ENCODE measurements around the gene WFIKKN1.

The WFIKKN1 gene

GRCh38 chr16:681746-682427 lies 51.1 kb downstream of the WFIKKN1 start (continued):
- TF ChIP-seq CREB5 (CRISPR knock-in tag; IDR thresholded peaks at IDR 0.05; ENCODE audit: low read depth): no peak
- no peak for TF ChIP-seq ZC3H10 (CRISPR knock-in tag; IDR thresholded peaks at IDR 0.05)
- TF ChIP-seq GLIS3 (CRISPR knock-in tag; IDR thresholded peaks at IDR 0.05): no peak
- no peak for TF ChIP-seq ZNF565 (CRISPR knock-in tag; conservative IDR thresholded peaks at IDR 0.05; ENCODE audit: low read depth)
- no peak for TF ChIP-seq ZNF70 (CRISPR knock-in tag; IDR thresholded peaks at IDR 0.05)
- no peak for TF ChIP-seq OSR1 (CRISPR knock-in tag; IDR thresholded peaks at IDR 0.05)

DNA sequence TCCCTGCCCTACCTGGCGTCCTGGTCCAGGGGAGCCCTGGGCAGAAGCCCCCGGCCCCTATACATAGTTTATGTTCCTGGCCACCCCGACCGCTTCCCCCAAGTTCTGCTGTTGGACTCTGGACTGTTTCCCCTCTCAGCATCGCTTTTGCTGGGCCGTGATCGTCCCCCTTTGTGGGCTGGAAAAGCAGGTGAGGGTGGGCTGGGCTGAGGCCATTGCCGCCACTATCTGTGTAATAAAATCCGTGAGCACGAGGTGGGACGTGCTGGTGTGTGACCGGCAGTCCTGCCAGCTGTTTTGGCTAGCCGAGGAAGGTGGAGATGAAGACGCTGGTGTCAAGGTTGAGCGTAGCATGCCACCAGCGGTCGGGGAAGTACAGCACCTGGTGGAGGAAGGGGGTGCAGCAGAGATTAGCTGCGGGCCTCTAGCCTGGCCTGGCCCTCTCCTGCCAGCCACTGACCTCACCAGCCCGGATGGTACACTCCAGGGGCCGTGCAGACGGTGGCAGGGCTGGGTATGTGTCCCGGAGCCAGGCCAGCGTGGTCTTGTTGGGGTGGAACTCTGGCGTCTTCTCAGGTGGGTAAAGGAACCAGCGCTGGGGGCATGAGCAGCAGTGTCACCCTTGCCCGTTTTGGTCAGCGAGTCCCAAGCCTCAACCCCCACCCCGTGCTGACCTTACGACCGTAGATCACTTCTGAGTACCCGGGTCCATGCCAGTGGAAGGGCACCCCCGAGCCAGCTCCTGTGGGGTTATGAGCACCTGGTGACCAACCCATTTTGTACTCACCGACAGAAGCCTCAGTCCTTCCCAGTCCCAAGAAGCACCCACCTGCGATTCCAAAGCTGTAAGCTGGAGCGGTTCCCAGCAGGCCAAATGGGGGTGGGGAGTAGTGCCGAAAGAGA lies 52.0 kb downstream of the WFIKKN1 start:
- ATAC-seq: no peak
- no peak for TF ChIP-seq ISL1 (CRISPR knock-in tag; IDR thresholded peaks at IDR 0.05)
- no peak for TF ChIP-seq ZC3H10 (CRISPR knock-in tag; IDR thresholded peaks at IDR 0.05)
- no peak for TF ChIP-seq OSR1 (CRISPR knock-in tag; IDR thresholded peaks at IDR 0.05)
- no peak for TF ChIP-seq GLIS3 (CRISPR knock-in tag; IDR thresholded peaks at IDR 0.05)
- TF ChIP-seq BACH2 (CRISPR knock-in tag; IDR thresholded peaks at IDR 0.05; ENCODE audit: borderline replicate concordance): no peak
- TF ChIP-seq CREB5 (CRISPR knock-in tag; IDR thresholded peaks at IDR 0.05; ENCODE audit: low read depth): no peak
- no peak for TF ChIP-seq CSDC2 (CRISPR knock-in tag; IDR thresholded peaks at IDR 0.05)
- TF ChIP-seq ARNTL (CRISPR knock-in tag; IDR thresholded peaks at IDR 0.05; ENCODE audit: borderline replicate concordance, low read depth): no peak
- TF ChIP-seq ESRRG (CRISPR knock-in tag; IDR thresholded peaks at IDR 0.05): no peak
- no peak for TF ChIP-seq RARB (CRISPR knock-in tag; IDR thresholded peaks at IDR 0.05)
- no peak for TF ChIP-seq PPARA (CRISPR knock-in tag; IDR thresholded peaks at IDR 0.05; ENCODE audit: borderline replicate concordance)
- TF ChIP-seq, protein P1, sequence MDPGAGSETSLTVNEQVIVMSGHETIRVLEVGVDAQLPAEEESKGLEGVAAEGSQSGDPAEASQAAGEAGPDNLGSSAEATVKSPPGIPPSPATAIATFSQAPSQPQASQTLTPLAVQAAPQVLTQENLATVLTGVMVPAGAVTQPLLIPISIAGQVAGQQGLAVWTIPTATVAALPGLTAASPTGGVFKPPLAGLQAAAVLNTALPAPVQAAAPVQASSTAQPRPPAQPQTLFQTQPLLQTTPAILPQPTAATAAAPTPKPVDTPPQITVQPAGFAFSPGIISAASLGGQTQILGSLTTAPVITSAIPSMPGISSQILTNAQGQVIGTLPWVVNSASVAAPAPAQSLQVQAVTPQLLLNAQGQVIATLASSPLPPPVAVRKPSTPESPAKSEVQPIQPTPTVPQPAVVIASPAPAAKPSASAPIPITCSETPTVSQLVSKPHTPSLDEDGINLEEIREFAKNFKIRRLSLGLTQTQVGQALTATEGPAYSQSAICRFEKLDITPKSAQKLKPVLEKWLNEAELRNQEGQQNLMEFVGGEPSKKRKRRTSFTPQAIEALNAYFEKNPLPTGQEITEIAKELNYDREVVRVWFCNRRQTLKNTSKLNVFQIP (CRISPR knock-in tag; IDR thresholded peaks at IDR 0.05; ENCODE audit: borderline replicate concordance, low read depth): no peak
- TF ChIP-seq, protein P2, sequence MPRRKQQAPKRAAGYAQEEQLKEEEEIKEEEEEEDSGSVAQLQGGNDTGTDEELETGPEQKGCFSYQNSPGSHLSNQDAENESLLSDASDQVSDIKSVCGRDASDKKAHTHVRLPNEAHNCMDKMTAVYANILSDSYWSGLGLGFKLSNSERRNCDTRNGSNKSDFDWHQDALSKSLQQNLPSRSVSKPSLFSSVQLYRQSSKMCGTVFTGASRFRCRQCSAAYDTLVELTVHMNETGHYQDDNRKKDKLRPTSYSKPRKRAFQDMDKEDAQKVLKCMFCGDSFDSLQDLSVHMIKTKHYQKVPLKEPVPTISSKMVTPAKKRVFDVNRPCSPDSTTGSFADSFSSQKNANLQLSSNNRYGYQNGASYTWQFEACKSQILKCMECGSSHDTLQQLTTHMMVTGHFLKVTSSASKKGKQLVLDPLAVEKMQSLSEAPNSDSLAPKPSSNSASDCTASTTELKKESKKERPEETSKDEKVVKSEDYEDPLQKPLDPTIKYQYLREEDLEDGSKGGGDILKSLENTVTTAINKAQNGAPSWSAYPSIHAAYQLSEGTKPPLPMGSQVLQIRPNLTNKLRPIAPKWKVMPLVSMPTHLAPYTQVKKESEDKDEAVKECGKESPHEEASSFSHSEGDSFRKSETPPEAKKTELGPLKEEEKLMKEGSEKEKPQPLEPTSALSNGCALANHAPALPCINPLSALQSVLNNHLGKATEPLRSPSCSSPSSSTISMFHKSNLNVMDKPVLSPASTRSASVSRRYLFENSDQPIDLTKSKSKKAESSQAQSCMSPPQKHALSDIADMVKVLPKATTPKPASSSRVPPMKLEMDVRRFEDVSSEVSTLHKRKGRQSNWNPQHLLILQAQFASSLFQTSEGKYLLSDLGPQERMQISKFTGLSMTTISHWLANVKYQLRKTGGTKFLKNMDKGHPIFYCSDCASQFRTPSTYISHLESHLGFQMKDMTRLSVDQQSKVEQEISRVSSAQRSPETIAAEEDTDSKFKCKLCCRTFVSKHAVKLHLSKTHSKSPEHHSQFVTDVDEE (CRISPR knock-in tag; IDR thresholded peaks at IDR 0.05): no peak
- TF ChIP-seq SNAI2 (CRISPR knock-in tag; IDR thresholded peaks at IDR 0.05): no peak
- no peak for TF ChIP-seq ZFP3 (CRISPR knock-in tag; IDR thresholded peaks at IDR 0.05)
- TF ChIP-seq ZNF8 (CRISPR knock-in tag; IDR thresholded peaks at IDR 0.05): no peak
- no peak for TF ChIP-seq ZNF70 (CRISPR knock-in tag; IDR thresholded peaks at IDR 0.05)
- TF ChIP-seq TCF4 (CRISPR knock-in tag; IDR thresholded peaks at IDR 0.05; ENCODE audit: borderline replicate concordance): no peak

- no peak for ATAC-seq
Measured at GRCh38 chr16:683396-684070, 52.7 kb downstream of the WFIKKN1 start.

More at GRCh38 chr16:683396-684070, 52.7 kb downstream of the WFIKKN1 start:
- TF ChIP-seq GLIS3 (CRISPR knock-in tag; IDR thresholded peaks at IDR 0.05) (no peak), CSDC2 (CRISPR knock-in tag; IDR thresholded peaks at IDR 0.05) (no peak), SNAI2 (CRISPR knock-in tag; IDR thresholded peaks at IDR 0.05) (no peak), TCF4 (CRISPR knock-in tag; IDR thresholded peaks at IDR 0.05; ENCODE audit: borderline replicate concordance) (no peak), OSR1 (CRISPR knock-in tag; IDR thresholded peaks at IDR 0.05) (no peak), TOX (CRISPR knock-in tag; IDR thresholded peaks at IDR 0.05; ENCODE audit: borderline replicate concordance) (no peak), ISL1 (CRISPR knock-in tag; IDR thresholded peaks at IDR 0.05) (no peak)
- TF ChIP-seq, protein P3, sequence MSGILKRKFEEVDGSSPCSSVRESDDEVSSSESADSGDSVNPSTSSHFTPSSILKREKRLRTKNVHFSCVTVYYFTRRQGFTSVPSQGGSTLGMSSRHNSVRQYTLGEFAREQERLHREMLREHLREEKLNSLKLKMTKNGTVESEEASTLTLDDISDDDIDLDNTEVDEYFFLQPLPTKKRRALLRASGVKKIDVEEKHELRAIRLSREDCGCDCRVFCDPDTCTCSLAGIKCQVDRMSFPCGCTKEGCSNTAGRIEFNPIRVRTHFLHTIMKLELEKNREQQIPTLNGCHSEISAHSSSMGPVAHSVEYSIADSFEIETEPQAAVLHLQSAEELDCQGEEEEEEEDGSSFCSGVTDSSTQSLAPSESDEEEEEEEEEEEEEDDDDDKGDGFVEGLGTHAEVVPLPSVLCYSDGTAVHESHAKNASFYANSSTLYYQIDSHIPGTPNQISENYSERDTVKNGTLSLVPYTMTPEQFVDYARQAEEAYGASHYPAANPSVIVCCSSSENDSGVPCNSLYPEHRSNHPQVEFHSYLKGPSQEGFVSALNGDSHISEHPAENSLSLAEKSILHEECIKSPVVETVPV (CRISPR knock-in tag; IDR thresholded peaks at IDR 0.05): no peak
- TF ChIP-seq, protein P2 (CRISPR knock-in tag; IDR thresholded peaks at IDR 0.05): no peak

Data from SK-N-SH treated with all-trans-retinoic acid at 6 μM for 48 hours (cell line).